HCT116 (cell line): ENCODE data around the gene USP48. TPM values are rescaled to one million over a fixed set of nuclear protein-coding genes. Genes with fewer than 3 reads are reported as not detected.

ENCODE experiments used
- ATAC-seq: fragments of 200-7000 bp; cut with Tn5 transposase; 2 replicates; pipeline ENCODE4 v1.9.1; 2020; ENCODE audit warnings: mild to moderate bottlenecking, moderate library complexity
- BruUV-seq: library from RNA; stranded (reverse); fragments of 400-500 nt; replicated peaks from 2 replicates; lab custom pipeline; 2021; lab: Mats Ljungman, UMichigan
- CTCF ChIA-PET: fragments of 300-600 bp; sonication (Branson Sonifier 250); formaldehyde crosslinking; loops from one replicate; lab custom pipeline; 2021; ENCODE audit warnings: antibody characterized with exemption; lab: Charles Lee
- POLR2A ChIA-PET: fragments of 300-600, 350-600 bp; sonication (Branson Sonifier 250); formaldehyde crosslinking; loops from one replicate; lab custom pipeline; 2021; ENCODE audit warnings: antibody characterized with exemption; lab: Charles Lee
- RAD21 ChIA-PET, 2 experiments: fragments of 300-600 bp; sonication (Branson Sonifier 250); formaldehyde crosslinking; loops; one replicate each; lab custom pipeline; 2023; ENCODE audit warnings: low total read pairs in 2 of 2; ENCODE audit not compliant: uncharacterized antibody in 2 of 2, unreplicated experiment in 2 of 2, low non-redundant PET in 1 of 2; lab: Charles Lee
- DNase-seq: peaks from one replicate; pipeline ENCODE4 v3.0.0-alpha.2; 2010; ENCODE audit warnings: low read depth, low spot score
- H2AFZ ChIP-seq: fragments of 200-600 bp; shearing (Covaris generic), sonication (generic); 2 replicates; pipeline ENCODE4 v1.6.1; 2017; ENCODE audit warnings: low read depth, mixed run types, mixed read lengths, antibody characterized with exemption, low read length; ENCODE audit not compliant: poor library complexity, severe bottlenecking
- H3K27ac ChIP-seq: 2 replicates; pipeline ENCODE4 v1.5.1; 2012; ENCODE audit warnings: low read depth, low read length
- H3K27me3 ChIP-seq: fragments of 200-600 bp; sonication (generic); 2 replicates; pipeline ENCODE4 v1.6.1; 2016; ENCODE audit warnings: mixed run types, low read length, mixed read lengths; ENCODE audit not compliant: insufficient read depth
- H3K36me3 ChIP-seq, 2 experiments: fragments of 200-500 bp in 1 of 2; fragments of 200-600 bp in 1 of 2; sonication (Bioruptor generic) in 1 of 2; sonication (generic) in 1 of 2; 2 replicates each; pipeline versions ENCODE4 v1.5.1 to v1.6.1; 2014 to 2016; ENCODE audit warnings: low read length in 2 of 2, inconsistent platforms in 1 of 2, mixed read lengths in 1 of 2, mixed run types in 1 of 2; ENCODE audit not compliant: insufficient read depth in 2 of 2, control insufficient read depth in 1 of 2
- H3K4me1 ChIP-seq, 2 experiments: fragments of 200-600 bp in 1 of 2; sonication (generic) in 1 of 2; 2 replicates each; pipeline versions ENCODE4 v1.5.1 to v1.6.1; 2012 to 2017; ENCODE audit warnings: low read length in 2 of 2, inconsistent platforms in 1 of 2, mild to moderate bottlenecking in 1 of 2, mixed read lengths in 1 of 2, mixed run types in 1 of 2, moderate library complexity in 1 of 2; ENCODE audit not compliant: insufficient read depth in 2 of 2, control insufficient read depth in 1 of 2
- H3K4me2 ChIP-seq: fragments of 200-600 bp; sonication (generic); 2 replicates; pipeline ENCODE4 v1.6.1; 2017; ENCODE audit warnings: mixed run types, low read length, mixed read lengths
- H3K4me3 ChIP-seq, 2 experiments: fragments of 200-600 bp in 1 of 2; sonication (generic) in 1 of 2; replicated peaks in 1 of 2; 2 replicates each; pipeline ENCODE4 v1.5.1; 2011 to 2016; ENCODE audit warnings: low read length in 2 of 2, control low read depth in 1 of 2, low read depth in 1 of 2, mild to moderate bottlenecking in 1 of 2, mixed read lengths in 1 of 2, mixed run types in 1 of 2
- H3K79me2 ChIP-seq: fragments of 200-600 bp; sonication (generic); 2 replicates; pipeline ENCODE4 v1.6.1; 2017; ENCODE audit warnings: mild to moderate bottlenecking, mixed run types, low read length, moderate library complexity, mixed read lengths; ENCODE audit not compliant: insufficient read depth
- H3K9ac ChIP-seq: fragments of 200-600 bp; sonication (generic); 2 replicates; pipeline ENCODE4 v1.6.1; 2016; ENCODE audit warnings: low read length, mixed read lengths
- H3K9me2 ChIP-seq: fragments of 200-600 bp; sonication (generic), shearing (Covaris generic); 2 replicates; pipeline ENCODE4 v1.6.1; 2017; ENCODE audit warnings: mixed run types, mild to moderate bottlenecking, moderate library complexity; ENCODE audit not compliant: insufficient read depth
- H3K9me3 ChIP-seq, 2 experiments: fragments of 200-500 bp in 1 of 2; fragments of 200-600 bp in 1 of 2; sonication (Bioruptor generic) in 1 of 2; sonication (generic) in 1 of 2; 2 replicates each; pipeline ENCODE4 v1.6.1; 2014 to 2017; ENCODE audit warnings: low read length in 2 of 2, mixed read lengths in 2 of 2, inconsistent platforms in 1 of 2, low read depth in 1 of 2, mild to moderate bottlenecking in 1 of 2, mixed run types in 1 of 2, moderate library complexity in 1 of 2; ENCODE audit not compliant: control insufficient read depth in 1 of 2, insufficient read depth in 1 of 2
- H4K20me1 ChIP-seq: fragments of 200-600 bp; sonication (generic), shearing (Covaris generic); 2 replicates; pipeline ENCODE4 v1.6.1; 2017; ENCODE audit warnings: mixed run types, mild to moderate bottlenecking, moderate library complexity; ENCODE audit not compliant: insufficient read depth
- CEBPB ChIP-seq: IDR thresholded peaks from 2 replicates; pipeline ENCODE4 v1.6.1; 2012; ENCODE audit warnings: low read depth
- ELF1 ChIP-seq: IDR thresholded peaks from 2 replicates; pipeline ENCODE4 v1.6.1; 2012; ENCODE audit warnings: low read depth, borderline replicate concordance
- EZH2 ChIP-seq: fragments of 200-600 bp; sonication (generic); IDR thresholded peaks from 2 replicates; pipeline ENCODE4 v1.6.1; 2017; ENCODE audit warnings: antibody characterized with exemption, mixed run types
- EZH2phosphoT487 ChIP-seq: fragments of 200-600 bp; IDR thresholded peaks from 2 replicates; pipeline ENCODE4 v1.6.1; 2018; ENCODE audit warnings: antibody characterized with exemption, borderline replicate concordance
- FOSL1 ChIP-seq: IDR thresholded peaks from 2 replicates; pipeline ENCODE4 v1.6.1; 2012; ENCODE audit warnings: low read depth
- JUND ChIP-seq: IDR thresholded peaks from 2 replicates; pipeline ENCODE4 v1.6.1; 2012
- POLR2AphosphoS5 ChIP-seq: IDR thresholded peaks from 2 replicates; pipeline ENCODE4 v1.6.1; 2011; ENCODE audit warnings: mild to moderate bottlenecking, low read depth, low read length, moderate library complexity
- RAD21 ChIP-seq: IDR thresholded peaks from 2 replicates; pipeline ENCODE4 v1.6.1; 2012; ENCODE audit warnings: low read depth, mild to moderate bottlenecking
- SIN3A ChIP-seq: IDR thresholded peaks from 2 replicates; pipeline ENCODE4 v1.6.1; 2012; ENCODE audit warnings: low read depth
- SP1 ChIP-seq: IDR thresholded peaks from 2 replicates; pipeline ENCODE4 v1.6.1; 2012; ENCODE audit warnings: low read depth
- SRF ChIP-seq: IDR thresholded peaks from 2 replicates; pipeline ENCODE4 v1.6.1; 2012; ENCODE audit warnings: low read depth
- TCF7L2 ChIP-seq: IDR thresholded peaks from 2 replicates; pipeline ENCODE4 v1.7.0; 2011; ENCODE audit warnings: borderline replicate concordance, inconsistent platforms; ENCODE audit not compliant: insufficient read depth, insufficient read length; ENCODE audit errors: extremely low read depth
- YY1 ChIP-seq: IDR thresholded peaks from 2 replicates; pipeline ENCODE4 v1.6.1; 2011; ENCODE audit warnings: low read length, low read depth, moderate library complexity, mild to moderate bottlenecking; ENCODE audit not compliant: insufficient replicate concordance; ENCODE audit errors: extremely low read depth
- ZFX ChIP-seq: fragments of 450-650 bp; IDR thresholded peaks from 2 replicates; pipeline ENCODE4 v1.6.1; 2017
- ZNF274 ChIP-seq: fragments of 200-500 bp; sonication (Bioruptor generic); IDR thresholded peaks from 2 replicates; pipeline ENCODE4 v1.6.1; 2014; ENCODE audit warnings: mild to moderate bottlenecking, low read depth, low read length, inconsistent platforms
- intact Hi-C: fragments of 100-400 bp; cut with micrococcal nuclease; formaldehyde crosslinking; loops from 2 replicates; pipeline ENCODE4 v1.10.0; 2022
- total RNA-seq: library from RNA; stranded (reverse); gene quantifications from one replicate; pipeline ENCODE4 v1.2.1, GENCODE V29; 2021; ENCODE audit not compliant: unreplicated experiment
- TF ChIP-seq, protein P1 (sequence below): IDR thresholded peaks from 2 replicates; pipeline ENCODE4 v1.6.1; 2011; ENCODE audit warnings: mild to moderate bottlenecking, low read length, moderate library complexity; ENCODE audit not compliant: insufficient replicate concordance; ENCODE audit errors: extremely low read depth
- TF ChIP-seq, protein P2 (sequence below): IDR thresholded peaks from 2 replicates; pipeline ENCODE4 v1.6.1; 2012

Gene USP48
- total RNA-seq, 1 experiment from 2014 or later = 54.8 TPM

DNA sequence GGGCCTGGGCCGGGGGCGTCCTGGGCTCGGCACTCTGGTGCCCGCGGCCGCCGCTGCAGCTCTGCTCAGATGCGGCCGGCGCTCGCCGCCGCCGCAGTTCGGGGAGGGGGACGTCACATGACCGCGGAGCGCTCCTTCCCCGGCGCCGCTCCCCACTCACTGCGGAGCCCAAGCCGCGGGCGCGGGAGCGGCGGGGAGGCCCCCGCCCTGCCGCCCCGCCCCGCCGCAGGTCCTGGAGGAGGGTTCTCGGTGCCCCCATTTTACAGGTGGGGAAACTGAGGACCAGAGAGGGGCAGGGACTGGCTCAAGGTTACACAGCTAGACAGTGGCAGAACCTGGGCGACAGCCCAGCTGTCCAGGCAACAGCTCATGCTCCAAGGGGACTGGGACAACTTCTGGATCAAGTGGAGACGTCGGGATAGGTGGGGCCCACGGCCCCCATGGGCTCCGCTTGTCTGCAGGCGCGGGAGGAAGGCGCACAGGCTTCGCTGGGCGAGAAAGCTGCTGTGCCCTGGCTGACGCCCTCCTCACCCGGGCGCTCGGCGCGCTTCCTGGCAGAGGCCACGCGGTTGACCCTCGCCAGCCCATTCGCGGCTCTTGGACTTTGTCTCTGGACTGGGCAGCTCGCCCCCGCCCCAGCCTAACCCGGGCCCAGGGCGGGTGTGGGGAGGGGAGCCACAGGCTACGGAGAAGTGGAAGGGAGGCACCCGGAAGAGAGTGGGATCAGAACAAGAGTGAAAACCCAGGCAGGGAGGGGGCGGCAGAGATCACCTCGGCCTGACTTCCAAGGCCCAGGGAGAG, 113.5 kb downstream of the USP48 start, which contains the start of gene RAP1GAP:
Gene RAP1GAP, minus strand, starts transcription at position 100 of the 801 bp plus-strand sequence. CDS start 49,325 bp downstream, outside the sequence.
- ATAC-seq = no peak
- H3K9me2 ChIP-seq = no peaks in the 10 kb centered on the region
- H3K9me3 ChIP-seq = no peaks in the 10 kb centered on the region
- no peak within 1 kb of the TSS for H3K4me3 ChIP-seq
- H4K20me1 ChIP-seq = no peaks in the 10 kb centered on the region
- no peak within 1 kb of the TSS for H3K4me2 ChIP-seq
- no peak for DNase-seq
- no peaks in the 10 kb centered on the region for H3K27me3 ChIP-seq
- intact Hi-C loops = no loop called here
- ChIA-PET POLR2A (no interaction called here), CTCF (no interaction called here), RAD21 (interaction anchor here in 1 of 2 experiments (0.7 kb wide), 1 partner anchor 422 kb away, joined by 3 read pairs; no protein-coding TSS in a partner anchor)
- no peak within 1 kb of the TSS for H3K9ac ChIP-seq
- no peaks in the 10 kb centered on the region for H3K36me3 ChIP-seq
- H3K79me2 ChIP-seq = no peaks in the 10 kb centered on the region
- peaks cover 0 to 19% of the 10 kb centered on the region in 2 experiments; a peak in 3 of 4 replicates for H3K4me1 ChIP-seq
- no peak within 1 kb of the TSS for H2AFZ ChIP-seq
- BruUV-seq = no TSS peak
- TF ChIP-seq TCF7L2 (no peak), RAD21 (no peak), SIN3A (no peak), EZH2phosphoT487 (no peak), SRF (no peak), CEBPB (no peak), ELF1 (no peak), ZNF274 (no peak), EZH2 (no peak), SP1 (no peak), ZFX (no peak), YY1 (no peak), JUND (no peak), POLR2AphosphoS5 (no peak), FOSL1 (no peak)
- TF ChIP-seq, protein P1, sequence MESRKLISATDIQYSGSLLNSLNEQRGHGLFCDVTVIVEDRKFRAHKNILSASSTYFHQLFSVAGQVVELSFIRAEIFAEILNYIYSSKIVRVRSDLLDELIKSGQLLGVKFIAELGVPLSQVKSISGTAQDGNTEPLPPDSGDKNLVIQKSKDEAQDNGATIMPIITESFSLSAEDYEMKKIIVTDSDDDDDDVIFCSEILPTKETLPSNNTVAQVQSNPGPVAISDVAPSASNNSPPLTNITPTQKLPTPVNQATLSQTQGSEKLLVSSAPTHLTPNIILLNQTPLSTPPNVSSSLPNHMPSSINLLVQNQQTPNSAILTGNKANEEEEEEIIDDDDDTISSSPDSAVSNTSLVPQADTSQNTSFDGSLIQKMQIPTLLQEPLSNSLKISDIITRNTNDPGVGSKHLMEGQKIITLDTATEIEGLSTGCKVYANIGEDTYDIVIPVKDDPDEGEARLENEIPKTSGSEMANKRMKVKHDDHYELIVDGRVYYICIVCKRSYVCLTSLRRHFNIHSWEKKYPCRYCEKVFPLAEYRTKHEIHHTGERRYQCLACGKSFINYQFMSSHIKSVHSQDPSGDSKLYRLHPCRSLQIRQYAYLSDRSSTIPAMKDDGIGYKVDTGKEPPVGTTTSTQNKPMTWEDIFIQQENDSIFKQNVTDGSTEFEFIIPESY = no peak
- TF ChIP-seq, protein P2, sequence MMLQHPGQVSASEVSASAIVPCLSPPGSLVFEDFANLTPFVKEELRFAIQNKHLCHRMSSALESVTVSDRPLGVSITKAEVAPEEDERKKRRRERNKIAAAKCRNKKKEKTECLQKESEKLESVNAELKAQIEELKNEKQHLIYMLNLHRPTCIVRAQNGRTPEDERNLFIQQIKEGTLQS = no peak
- TF ChIP-seq, all 23 proteins: peak for 0
- no peak within 1 kb of the TSS for H3K27ac ChIP-seq
